ENCODE data around the gene COX7A2L.
"Not testable (repeated sequence)": the region's sequence is repeated elsewhere in the genome, so short reads cannot be mapped to it uniquely, and the experiment has no call there.

COX7A2L gene

DNA sequence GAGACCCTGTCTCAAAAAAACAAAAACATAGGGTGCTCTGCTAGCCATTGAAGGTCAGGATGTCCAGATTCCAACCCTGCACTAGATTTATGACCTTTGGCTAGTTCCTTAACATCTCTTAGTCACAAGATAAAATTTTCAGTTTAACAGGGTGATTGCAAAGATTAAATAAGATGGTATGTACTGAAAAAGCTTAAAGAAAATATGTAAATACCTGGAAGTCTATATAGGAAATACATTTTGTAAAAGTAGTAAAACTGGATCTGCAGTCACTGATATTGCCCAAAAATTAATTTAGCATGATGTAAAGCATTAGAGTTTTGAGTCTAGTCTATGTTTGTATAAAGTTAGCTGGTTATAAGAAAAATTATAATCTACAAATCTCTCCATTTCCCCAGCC, 5.4 kb upstream of the COX7A2L start:
- DNase-seq, result no peak

GRCh38 chr2:42364658-42365057, 3.6 kb upstream of the COX7A2L start:
- DNase-seq, result no peak

- DNase-seq, result no peak
These were observed 2.4 kb upstream of the COX7A2L start for GRCh38 chr2:42363413-42363812.

DNA sequence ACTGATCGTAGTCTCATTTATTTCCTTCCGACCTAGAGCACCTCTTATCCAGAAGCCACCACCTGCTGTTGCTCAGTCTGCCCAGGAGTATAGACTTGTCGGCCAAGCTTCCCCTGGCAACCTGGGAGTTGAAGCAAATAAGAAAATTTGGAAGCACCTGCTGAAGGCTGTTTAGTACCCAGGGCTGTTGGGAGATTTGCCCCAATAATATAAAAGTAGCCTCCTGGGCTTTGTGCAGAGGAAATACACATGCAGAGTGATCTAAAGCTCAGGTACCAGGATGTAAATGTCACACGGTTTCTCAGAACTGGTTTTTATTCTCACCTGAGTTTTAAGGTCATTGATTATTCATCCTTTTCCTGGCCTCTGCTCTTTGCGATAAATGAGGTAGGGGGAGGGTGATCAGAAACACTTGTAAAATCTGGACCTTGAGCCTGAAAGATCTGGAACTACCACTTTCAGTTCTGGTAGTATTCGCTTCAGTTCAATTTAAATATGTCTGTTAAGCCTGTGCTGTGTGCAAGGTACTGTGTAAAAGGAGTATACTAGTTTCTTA, 789 bp upstream of the COX7A2L start:
- DNase-seq, result no peak

DNA sequence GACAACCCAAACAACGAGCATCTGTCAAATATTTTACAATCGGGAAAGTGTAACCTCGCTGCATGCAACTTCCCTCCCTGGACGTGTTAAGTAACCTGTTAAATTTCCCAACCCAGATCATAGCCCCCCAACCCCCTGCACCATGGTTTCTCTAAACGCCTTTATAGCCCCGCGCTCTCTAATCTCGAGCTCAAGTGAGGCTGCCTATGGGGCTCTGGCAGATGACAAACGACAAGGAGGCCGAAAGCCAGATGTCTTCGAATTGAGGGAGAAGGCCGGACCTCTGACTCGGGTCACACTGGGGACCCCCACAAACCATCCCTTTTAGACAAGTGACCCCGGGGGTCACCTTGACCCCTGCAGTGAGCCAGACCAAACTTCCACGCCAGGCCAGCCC, 526 bp downstream of the COX7A2L start:
- no peak for DNase-seq

DNA sequence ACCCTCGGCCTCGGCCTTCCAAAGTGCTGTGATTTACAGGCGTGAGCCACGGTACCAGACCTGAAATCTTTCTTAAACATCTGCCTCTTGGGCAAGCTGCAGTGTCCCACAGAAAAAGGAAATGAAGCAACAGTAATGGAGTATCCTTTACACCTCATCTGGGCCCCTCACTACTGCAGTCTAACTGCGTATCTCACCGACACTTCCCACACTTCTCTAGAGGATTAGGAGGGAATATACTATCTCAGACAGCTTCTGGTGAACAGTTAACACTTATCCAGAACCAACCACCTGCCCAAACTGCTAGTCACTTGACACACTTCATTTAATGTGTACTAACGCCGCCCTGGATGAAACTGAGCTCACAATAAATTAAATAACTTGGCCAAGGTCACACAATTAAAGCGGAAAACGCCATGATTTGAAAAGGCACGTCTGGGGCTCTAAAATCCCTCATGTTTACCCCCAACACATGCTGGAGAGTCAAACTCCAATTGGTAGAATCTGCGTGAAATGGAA, 993 bp downstream of the COX7A2L start:
- no peak for DNase-seq

GRCh38 chr2:42359304-42359964, 1.6 kb downstream of the COX7A2L start:
- no peak for DNase-seq

- DNase-seq, result no peak
These were observed 7.1 kb downstream of the COX7A2L start for GRCh38 chr2:42353792-42354429.

DNA sequence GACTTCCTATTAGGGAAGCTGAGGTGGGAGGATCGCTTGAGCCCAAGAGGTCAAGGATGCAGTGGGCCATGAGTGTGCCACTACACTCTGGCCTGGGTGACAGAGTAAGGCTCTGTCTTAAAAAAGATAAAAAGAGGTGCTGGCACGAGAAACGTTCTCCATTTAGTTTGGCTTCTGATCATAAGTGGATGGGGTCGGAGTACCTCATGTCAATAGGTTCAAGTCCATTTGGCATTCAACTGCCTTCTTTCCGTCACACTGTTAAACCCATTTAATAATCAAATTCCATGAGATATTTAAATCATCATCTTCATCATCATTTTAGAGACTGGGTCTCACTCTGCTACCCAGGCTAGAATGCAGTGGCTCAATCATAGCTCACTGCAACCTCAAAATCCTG, 9.2 kb downstream of the COX7A2L start:
- DNase-seq, result no peak

- DNase-seq, result no peak
These were observed 10.5 kb downstream of the COX7A2L start for GRCh38 chr2:42350434-42351063.

GRCh38 chr2:42348113-42348805, 12.8 kb downstream of the COX7A2L start:
- DNase-seq, result no peak

DNA sequence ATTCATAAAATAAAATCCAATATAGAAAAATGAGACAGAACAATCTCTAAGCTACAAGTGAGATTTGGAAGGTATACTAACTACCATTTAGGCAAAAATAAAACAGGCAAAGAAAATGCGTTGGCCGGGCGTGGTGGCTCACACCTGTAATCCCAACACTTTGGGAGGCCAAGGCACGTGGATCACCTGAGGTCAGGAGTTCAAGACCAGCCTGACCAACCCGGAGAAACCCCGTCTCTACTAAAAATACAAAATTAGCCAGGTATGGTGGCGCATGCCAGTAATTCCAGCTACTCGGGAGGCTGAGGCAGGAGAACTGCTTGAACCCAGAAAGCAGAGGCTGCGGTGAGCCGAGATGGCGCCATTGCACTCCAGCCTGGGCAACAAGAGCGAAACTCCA, 13.5 kb downstream of the COX7A2L start:
- DNase-seq, result not testable (repeated sequence)

DNA sequence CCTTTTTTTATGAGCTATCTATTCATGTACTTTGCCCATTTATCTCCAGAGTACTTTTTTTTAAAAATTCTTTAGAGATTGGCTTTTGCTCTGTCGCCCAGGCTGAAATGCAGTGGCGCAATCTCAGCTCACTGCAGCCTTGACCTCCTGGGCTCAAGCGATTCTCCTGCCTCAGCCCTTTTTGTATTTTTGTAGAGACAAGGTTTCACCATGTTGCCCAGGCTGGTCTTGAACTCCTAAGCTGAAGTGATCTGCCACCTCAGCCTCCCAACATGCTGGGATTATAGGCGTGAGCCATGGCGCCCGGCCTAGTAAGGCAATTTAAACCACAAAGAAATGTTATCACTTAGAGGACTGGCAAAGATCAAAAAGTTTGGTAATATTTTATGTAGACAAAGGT, 14.2 kb downstream of the COX7A2L start:
- not testable (repeated sequence) for DNase-seq

- no peak for DNase-seq
These were observed 15.0 kb downstream of the COX7A2L start for GRCh38 chr2:42345986-42346385.

DNA sequence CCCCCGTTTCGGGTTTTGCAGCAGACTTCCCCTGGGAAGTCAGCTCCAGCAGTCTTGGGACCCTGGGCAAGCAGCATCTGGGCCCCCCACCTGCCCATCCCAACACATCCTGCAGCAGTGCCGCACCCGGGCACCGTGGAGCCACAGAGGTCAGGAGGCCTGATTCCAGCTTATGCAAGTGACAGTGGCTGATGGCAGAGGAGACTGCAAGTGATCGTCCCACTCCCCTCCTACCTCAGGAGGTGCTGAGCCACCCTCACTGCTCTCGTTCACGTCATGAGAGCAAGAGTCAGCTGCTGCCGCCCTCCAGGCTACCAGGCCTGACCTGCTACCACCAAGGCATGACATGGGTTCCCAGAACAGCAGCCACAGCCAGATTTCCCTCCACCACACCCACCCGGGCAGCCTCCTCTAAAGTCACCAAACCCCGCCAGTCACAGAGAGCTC, 18.2 kb downstream of the COX7A2L start:
- no peak for DNase-seq

- no peak for DNase-seq
These were observed 18.8 kb downstream of the COX7A2L start for GRCh38 chr2:42342061-42342794.

- DNase-seq, result no peak
These were observed 19.9 kb downstream of the COX7A2L start for GRCh38 chr2:42340938-42341636.

DNA sequence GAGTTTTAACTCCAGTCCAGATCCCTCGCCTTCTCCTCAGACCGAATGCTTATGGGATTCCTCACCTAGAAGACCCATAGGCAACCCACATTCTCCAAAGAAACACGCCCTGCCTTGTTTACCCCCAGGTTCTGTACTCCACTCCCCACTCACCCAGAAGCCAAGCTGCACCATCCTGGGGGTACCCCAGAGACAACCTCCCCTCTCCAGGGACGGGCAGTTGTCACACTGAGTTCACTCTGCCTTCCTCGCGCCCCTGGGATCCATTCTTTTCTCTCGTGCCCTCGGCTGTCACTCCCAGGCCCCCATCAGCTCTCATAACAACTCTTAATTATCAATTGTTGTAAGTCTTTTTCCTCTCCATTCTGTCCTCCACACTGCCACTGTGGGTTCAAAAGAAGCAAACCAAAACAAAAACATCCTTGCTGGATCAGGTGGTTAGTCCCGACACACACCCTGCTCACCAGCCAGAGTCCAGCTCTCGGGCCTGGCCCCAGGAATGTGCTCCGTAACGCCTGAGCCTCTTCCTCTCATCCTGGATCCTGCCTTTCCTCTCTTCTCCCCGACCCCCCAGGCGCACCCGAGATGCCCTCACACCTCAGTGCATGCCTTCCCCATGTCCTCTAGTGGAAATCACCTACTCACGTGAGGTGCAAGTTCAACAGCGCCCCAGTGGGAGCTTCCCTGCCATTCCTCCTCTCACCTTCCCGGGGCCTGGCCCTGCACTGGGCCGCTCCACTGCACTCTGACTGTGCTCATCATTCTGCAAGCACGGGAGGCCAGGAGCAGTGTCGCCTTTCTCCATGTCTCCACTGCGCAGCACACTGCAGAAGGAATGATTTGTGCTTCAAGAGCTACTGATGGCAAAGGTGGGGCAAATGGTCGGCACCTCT, 20.7 kb downstream of the COX7A2L start:
- DNase-seq, result no peak

GRCh38 chr2:42339191-42339912, 21.7 kb downstream of the COX7A2L start:
- DNase-seq, result no peak

Data from central memory CD4-positive, alpha-beta T cell (primary cell).